Prostate gland (tissue), 2 donors: ENCODE measurements around the gene IL2RG.

Experiments used
- CTCF ChIP-seq, 4 experiments: fragments of 200-600 bp in 2 of 4; fragments of 450-650 bp in 2 of 4; sonication (generic) in 2 of 4; IDR thresholded peaks; 1 replicate in 3 of 4; 2 replicates in 1 of 4; pipeline ENCODE4 v1.5.1; 2016 to 2019; ENCODE audit warnings: antibody characterized with exemption in 4 of 4, mild to moderate bottlenecking in 2 of 4, moderate library complexity in 2 of 4
- POLR2A ChIP-seq: fragments of 450-650 bp; IDR thresholded peaks from one replicate; pipeline ENCODE4 v1.6.1; 2016; ENCODE audit warnings: antibody characterized with exemption, mild to moderate bottlenecking
- POLR2AphosphoS5 ChIP-seq: sonication (generic); formaldehyde crosslinking; IDR thresholded peaks from one replicate; pipeline ENCODE4 v1.6.1; 2017; ENCODE audit warnings: antibody characterized with exemption

GRCh38 chrX:71131510-71131909 is 20.1 kb upstream of the IL2RG start:
- TF ChIP-seq CTCF (IDR thresholded peaks at IDR 0.05) (no peak), POLR2AphosphoS5 (no peak), POLR2A (no peak)
